Lower leg skin (tissue), 3 donors: Measurements from ENCODE around the gene EBF3.

Experiments used
- CTCF ChIP-seq, 3 donors: fragments of 450-650 bp; IDR thresholded peaks; one replicate each; pipeline ENCODE4 v1.5.1; 2016; ENCODE audit warnings: antibody characterized with exemption in 3 of 3, mild to moderate bottlenecking in 3 of 3, moderate library complexity in 2 of 3
- POLR2A ChIP-seq, 2 donors: fragments of 450-650 bp; IDR thresholded peaks; one replicate each; pipeline ENCODE4 v1.6.1; 2016 to 2017; ENCODE audit warnings: antibody characterized with exemption in 2 of 2, mild to moderate bottlenecking in 1 of 2, moderate library complexity in 1 of 2

- no peak for TF ChIP-seq CTCF (IDR thresholded peaks at IDR 0.05)
- no peak for TF ChIP-seq POLR2A (IDR thresholded peaks at IDR 0.05)
Measured at GRCh38 chr10:129897871-129898626, 66.0 kb downstream of the EBF3 start.
